ENCODE data around the gene HDAC9.

DNA sequence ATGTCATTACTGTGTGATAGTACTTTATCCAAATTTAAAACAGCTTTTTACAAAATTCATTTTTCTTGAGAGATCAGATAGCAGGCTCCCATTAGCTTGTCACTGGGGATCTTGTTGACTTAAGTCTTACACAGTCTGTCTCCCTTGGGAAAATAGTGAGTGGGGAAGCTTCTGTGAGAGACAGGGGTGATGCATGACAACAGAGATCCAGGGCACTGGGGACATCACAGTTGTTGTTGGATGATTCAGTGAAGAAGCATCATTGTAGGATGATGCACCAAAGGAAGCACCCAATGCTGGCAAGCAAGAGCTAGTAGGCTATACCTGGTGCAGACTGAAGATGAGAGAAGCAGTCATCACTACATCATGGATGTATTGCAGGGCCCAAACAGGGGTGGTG, 284.7 kb downstream of the HDAC9 start:
- TF ChIP-seq, protein P1, sequence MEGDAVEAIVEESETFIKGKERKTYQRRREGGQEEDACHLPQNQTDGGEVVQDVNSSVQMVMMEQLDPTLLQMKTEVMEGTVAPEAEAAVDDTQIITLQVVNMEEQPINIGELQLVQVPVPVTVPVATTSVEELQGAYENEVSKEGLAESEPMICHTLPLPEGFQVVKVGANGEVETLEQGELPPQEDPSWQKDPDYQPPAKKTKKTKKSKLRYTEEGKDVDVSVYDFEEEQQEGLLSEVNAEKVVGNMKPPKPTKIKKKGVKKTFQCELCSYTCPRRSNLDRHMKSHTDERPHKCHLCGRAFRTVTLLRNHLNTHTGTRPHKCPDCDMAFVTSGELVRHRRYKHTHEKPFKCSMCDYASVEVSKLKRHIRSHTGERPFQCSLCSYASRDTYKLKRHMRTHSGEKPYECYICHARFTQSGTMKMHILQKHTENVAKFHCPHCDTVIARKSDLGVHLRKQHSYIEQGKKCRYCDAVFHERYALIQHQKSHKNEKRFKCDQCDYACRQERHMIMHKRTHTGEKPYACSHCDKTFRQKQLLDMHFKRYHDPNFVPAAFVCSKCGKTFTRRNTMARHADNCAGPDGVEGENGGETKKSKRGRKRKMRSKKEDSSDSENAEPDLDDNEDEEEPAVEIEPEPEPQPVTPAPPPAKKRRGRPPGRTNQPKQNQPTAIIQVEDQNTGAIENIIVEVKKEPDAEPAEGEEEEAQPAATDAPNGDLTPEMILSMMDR (conservative IDR thresholded peaks at IDR 0.05; ENCODE audit: low read length) = no peak
- no peak for TF ChIP-seq EZH2phosphoT487 (IDR thresholded peaks at IDR 0.05; ENCODE audit: borderline replicate concordance)

All from Loucy (cell line).